ENCODE measurements around the gene PIGU. TPM values are rescaled to one million over a fixed set of nuclear protein-coding genes. Genes with fewer than 3 reads are reported as not detected.

Gene PIGU
- total RNA-seq, 1 experiment from 2014 or later: 25.1 TPM

- no peaks in the 10 kb centered on the region for H3K79me2 ChIP-seq (ENCODE audit: insufficient read depth, low read length)
- CTCF ChIA-PET: no interaction called here
- H3K9ac ChIP-seq (ENCODE audit: low read length): no peak overlapping the region
- peaks cover 3 to 8% of the 10 kb centered on the region in 2 experiments; a peak in 1 of 4 replicates for H3K4me1 ChIP-seq (ENCODE audit: control insufficient read depth in 1 of 2, insufficient read depth in 2 of 2, low read length in 2 of 2)
- H3K27me3 ChIP-seq (ENCODE audit: insufficient read depth, low read length): no peaks in the 10 kb centered on the region
- H4K20me1 ChIP-seq (ENCODE audit: insufficient read depth): no peaks in the 10 kb centered on the region
- POLR2A ChIA-PET: no interaction called here
- H3K4me3 ChIP-seq (replicated peaks in 1 of 2; ENCODE audit: low read depth in 1 of 2, low read length in 2 of 2): no peak overlapping the region
- RAD21 ChIA-PET (ENCODE audit: low non-redundant PET in 1 of 2, low total read pairs in 2 of 2, uncharacterized antibody in 2 of 2, unreplicated experiment in 2 of 2): no interaction called here
- no peak for TF ChIP-seq CEBPB (IDR thresholded peaks at IDR 0.05; ENCODE audit: low read depth)
- TF ChIP-seq ATF3 (IDR thresholded peaks at IDR 0.05): no peak
- TF ChIP-seq CTCF (IDR thresholded peaks at IDR 0.05 in 2 of 3, conservative IDR thresholded peaks at IDR 0.05 in 1 of 3; ENCODE audit: borderline replicate concordance in 1 of 3, insufficient read depth in 1 of 3, low read depth in 2 of 3, low read length in 2 of 3): no peak
- no peak overlapping the region for H3K4me2 ChIP-seq (ENCODE audit: low read length)
- no peaks in the 10 kb centered on the region for H3K36me3 ChIP-seq (ENCODE audit: control insufficient read depth in 1 of 2, insufficient read depth in 2 of 2, low read length in 2 of 2)
- intact Hi-C loops (cut with micrococcal nuclease): no loop called here
- DNase-seq (ENCODE audit: low read depth, low spot score): no peak
- H3K27ac ChIP-seq (ENCODE audit: low read depth, low read length): no peak overlapping the region
- ATAC-seq: no peak
- H3K9me3 ChIP-seq (ENCODE audit: control insufficient read depth in 1 of 2, insufficient read depth in 1 of 2, low read depth in 1 of 2, low read length in 2 of 2): no peaks in the 10 kb centered on the region
- H2AFZ ChIP-seq (ENCODE audit: low read depth, low read length, poor library complexity, severe bottlenecking): no peak overlapping the region
- no peaks in the 10 kb centered on the region for H3K9me2 ChIP-seq (ENCODE audit: insufficient read depth)
- BruUV-seq (replicated peaks): no TSS peak
These were observed 54.0 kb downstream of the PIGU start for GRCh38 chr20:34622821-34623451.

DNA sequence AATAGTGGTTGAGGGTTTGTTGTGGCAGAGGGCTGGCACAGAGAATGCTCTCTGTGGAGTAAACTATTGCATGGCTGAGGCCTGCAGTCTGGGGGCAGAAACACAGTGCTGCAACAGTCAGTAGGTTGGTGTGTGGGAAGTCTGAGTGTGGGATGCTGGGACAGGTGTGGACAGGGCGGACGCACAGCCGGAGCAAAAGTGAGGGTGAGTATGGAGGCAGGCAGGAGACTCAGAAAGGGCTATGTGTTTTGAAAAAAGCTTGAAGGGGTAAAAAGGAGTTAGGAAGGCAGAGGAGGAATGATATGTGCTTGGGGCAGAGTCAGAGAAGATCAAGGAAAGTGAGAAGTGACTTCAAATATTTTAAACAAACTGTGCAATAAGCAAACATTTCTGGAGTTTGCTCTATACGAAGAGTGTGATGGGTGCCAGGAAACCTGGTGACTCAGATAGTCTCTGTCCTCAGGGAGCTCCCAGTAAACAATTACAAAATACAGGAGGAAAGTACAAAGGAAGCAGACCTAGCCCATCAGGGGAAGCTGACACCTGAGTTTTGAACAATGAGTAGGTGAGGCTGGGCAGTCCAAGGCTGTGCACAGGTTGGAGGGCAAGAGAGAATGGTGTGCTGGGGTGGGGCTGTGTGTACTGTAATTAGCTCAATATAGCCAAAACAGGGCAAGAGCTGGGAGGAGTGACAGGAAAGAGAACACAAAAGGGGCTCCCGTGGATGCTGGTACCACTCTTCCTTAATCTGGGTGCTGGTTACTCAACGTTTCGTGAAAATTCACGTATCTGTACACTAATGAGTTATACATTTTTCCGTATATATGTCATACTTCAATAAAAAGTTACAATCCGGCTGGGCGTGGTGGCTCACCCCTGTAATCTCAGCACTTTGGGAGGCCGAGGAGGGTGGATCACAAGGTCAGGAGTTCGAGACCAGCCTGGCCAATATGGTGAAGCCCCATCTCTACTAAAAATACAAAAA, 55.2 kb downstream of the PIGU start:
- POLR2A ChIA-PET: no interaction called here
- ATAC-seq: no peak
- no TSS peak for BruUV-seq (replicated peaks)
- TF ChIP-seq RAD21 (IDR thresholded peaks at IDR 0.05; ENCODE audit: low read depth): no peak
- TF ChIP-seq ZNF274 (IDR thresholded peaks at IDR 0.05; ENCODE audit: low read depth, low read length): no peak
- TF ChIP-seq YY1 (IDR thresholded peaks at IDR 0.05; ENCODE audit: extremely low read depth, insufficient replicate concordance, low read depth, low read length): no peak
- no peak for TF ChIP-seq REST (IDR thresholded peaks at IDR 0.05; ENCODE audit: low read depth)
- TF ChIP-seq JUND (IDR thresholded peaks at IDR 0.05): no peak

More for the DNA sequence above, 55.2 kb downstream of the PIGU start:
- Histone ChIP-seq H3K36me3 (ENCODE audit: control insufficient read depth in 1 of 2, insufficient read depth in 2 of 2, low read length in 2 of 2) (no peaks in the 10 kb centered on the region), H3K4me1 (ENCODE audit: control insufficient read depth in 1 of 2, insufficient read depth in 2 of 2, low read length in 2 of 2) (peaks cover 0 to 8% of the 10 kb centered on the region in 2 experiments; a peak in 1 of 4 replicates), H3K9ac (ENCODE audit: low read length) (no peak overlapping the region), H2AFZ (ENCODE audit: low read depth, low read length, poor library complexity, severe bottlenecking) (no peak overlapping the region), H3K4me3 (replicated peaks in 1 of 2; ENCODE audit: low read depth in 1 of 2, low read length in 2 of 2) (no peak overlapping the region), H3K27me3 (ENCODE audit: insufficient read depth, low read length) (no peaks in the 10 kb centered on the region), H4K20me1 (ENCODE audit: insufficient read depth) (no peaks in the 10 kb centered on the region), H3K9me3 (ENCODE audit: control insufficient read depth in 1 of 2, insufficient read depth in 1 of 2, low read depth in 1 of 2, low read length in 2 of 2) (no peaks in the 10 kb centered on the region), H3K9me2 (ENCODE audit: insufficient read depth) (no peaks in the 10 kb centered on the region), H3K4me2 (ENCODE audit: low read length) (no peak overlapping the region), H3K79me2 (ENCODE audit: insufficient read depth, low read length) (no peaks in the 10 kb centered on the region), H3K27ac (ENCODE audit: low read depth, low read length) (no peak overlapping the region)
- DNase-seq (ENCODE audit: low read depth, low spot score): no peak
- RAD21 ChIA-PET (ENCODE audit: low non-redundant PET in 1 of 2, low total read pairs in 2 of 2, uncharacterized antibody in 2 of 2, unreplicated experiment in 2 of 2): no interaction called here
- intact Hi-C loops (cut with micrococcal nuclease): no loop called here
- CTCF ChIA-PET: no interaction called here
